WI38 (cell line): ENCODE results near the gene RBL2.
"Not testable (repeated sequence)": the region's sequence is repeated elsewhere in the genome, so short reads cannot be mapped to it uniquely, and the experiment has no call there.

Experiments used
- H3K4me3 ChIP-seq: 2 replicates; pipeline ENCODE4 v1.5.1; 2011; ENCODE audit warnings: low read depth, mild to moderate bottlenecking, control low read depth, low read length
- TF ChIP-seq, protein P1 (sequence below): IDR thresholded peaks from 2 replicates; pipeline ENCODE4 v1.5.1; 2012; ENCODE audit warnings: low read depth, mild to moderate bottlenecking, control low read depth, low read length

RBL2 gene

DNA sequence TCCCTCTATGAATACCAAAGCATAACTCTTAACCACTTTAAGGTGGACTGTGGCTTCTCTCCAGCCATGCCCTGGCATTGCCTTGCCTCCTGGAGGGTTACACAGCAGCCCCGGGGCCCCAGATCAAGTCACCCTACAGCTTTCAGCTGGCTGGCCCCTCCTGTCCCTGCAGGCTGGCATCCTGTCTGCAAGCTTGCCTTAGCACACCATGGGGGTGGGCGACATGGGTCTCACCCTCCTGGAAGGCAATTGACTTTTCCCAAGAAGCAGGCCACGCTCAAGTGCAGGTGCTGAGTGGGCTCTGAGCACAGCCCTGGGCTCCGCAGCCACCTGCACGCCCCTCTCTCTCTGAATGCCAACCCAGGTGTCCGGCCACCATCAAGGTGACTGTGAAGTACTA, 94.5 kb downstream of the RBL2 start:
- H3K4me3 ChIP-seq, result no peak overlapping the region

GRCh38 chr16:53529513-53529912, 95.2 kb downstream of the RBL2 start:
- TF ChIP-seq, protein P1, sequence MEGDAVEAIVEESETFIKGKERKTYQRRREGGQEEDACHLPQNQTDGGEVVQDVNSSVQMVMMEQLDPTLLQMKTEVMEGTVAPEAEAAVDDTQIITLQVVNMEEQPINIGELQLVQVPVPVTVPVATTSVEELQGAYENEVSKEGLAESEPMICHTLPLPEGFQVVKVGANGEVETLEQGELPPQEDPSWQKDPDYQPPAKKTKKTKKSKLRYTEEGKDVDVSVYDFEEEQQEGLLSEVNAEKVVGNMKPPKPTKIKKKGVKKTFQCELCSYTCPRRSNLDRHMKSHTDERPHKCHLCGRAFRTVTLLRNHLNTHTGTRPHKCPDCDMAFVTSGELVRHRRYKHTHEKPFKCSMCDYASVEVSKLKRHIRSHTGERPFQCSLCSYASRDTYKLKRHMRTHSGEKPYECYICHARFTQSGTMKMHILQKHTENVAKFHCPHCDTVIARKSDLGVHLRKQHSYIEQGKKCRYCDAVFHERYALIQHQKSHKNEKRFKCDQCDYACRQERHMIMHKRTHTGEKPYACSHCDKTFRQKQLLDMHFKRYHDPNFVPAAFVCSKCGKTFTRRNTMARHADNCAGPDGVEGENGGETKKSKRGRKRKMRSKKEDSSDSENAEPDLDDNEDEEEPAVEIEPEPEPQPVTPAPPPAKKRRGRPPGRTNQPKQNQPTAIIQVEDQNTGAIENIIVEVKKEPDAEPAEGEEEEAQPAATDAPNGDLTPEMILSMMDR, result no peak
- H3K4me3 ChIP-seq, result no peak overlapping the region

More for the DNA sequence above, 94.5 kb downstream of the RBL2 start:
- TF ChIP-seq, protein P1, result no peak

GRCh38 chr16:53530046-53530445, 95.8 kb downstream of the RBL2 start:
- TF ChIP-seq, protein P1, result no peak
- no peak overlapping the region for H3K4me3 ChIP-seq

- no peak overlapping the region for H3K4me3 ChIP-seq
Observed at GRCh38 chr16:53530741-53531140, 96.5 kb downstream of the RBL2 start.

GRCh38 chr16:53534206-53534605, 99.9 kb downstream of the RBL2 start:
- TF ChIP-seq, protein P1, result no peak

More at GRCh38 chr16:53530741-53531140, 96.5 kb downstream of the RBL2 start:
- TF ChIP-seq, protein P1, result no peak

DNA sequence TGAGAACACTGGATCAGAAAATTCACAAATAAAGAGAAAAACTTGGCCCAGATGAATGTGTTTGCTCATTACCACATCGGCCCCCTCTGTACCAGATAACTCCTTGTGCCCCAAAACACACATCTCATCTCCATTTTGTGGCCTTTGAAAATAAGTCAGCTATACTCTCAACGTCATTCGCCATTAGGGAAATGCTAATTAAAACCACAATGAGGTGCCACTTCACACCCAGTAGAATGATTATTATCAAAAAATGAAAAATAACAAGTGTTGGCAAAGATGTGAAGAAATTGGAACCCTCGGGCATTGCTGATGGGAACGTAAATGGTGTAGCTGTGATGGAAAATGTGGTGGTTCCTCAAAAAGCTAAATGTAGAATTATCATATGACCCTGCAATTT, 103.4 kb downstream of the RBL2 start:
- no peak overlapping the region for H3K4me3 ChIP-seq

More at GRCh38 chr16:53534206-53534605, 99.9 kb downstream of the RBL2 start:
- H3K4me3 ChIP-seq, result no peak overlapping the region

DNA sequence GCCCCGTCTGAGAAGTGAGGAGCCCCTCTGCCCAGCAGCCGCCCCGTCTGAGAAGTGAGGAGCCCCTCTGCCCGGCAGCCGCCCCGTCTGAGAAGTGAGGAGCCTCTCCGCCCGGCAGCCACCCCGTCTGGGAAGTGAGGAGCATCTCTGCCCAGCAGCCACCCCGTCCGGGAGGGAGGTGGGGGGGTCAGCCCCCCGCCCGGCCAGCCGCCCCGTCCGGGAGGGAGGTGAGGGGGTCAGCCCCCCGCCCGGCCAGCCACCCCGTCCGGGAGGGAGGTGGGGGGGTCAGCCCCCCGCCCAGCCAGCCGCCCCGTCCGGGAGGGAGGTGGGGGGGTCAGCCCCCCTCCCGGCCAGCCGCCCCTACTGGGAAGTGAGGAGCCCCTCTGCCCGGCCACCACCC, 105.1 kb downstream of the RBL2 start:
- H3K4me3 ChIP-seq, result not testable (repeated sequence)

More for the DNA sequence above, 103.4 kb downstream of the RBL2 start:
- TF ChIP-seq, protein P1, result no peak

- not testable (repeated sequence) for H3K4me3 ChIP-seq
Observed at GRCh38 chr16:53539759-53540718, 105.8 kb downstream of the RBL2 start.
